ENCODE data around the gene ACOT11.

Gene ACOT11

DNA sequence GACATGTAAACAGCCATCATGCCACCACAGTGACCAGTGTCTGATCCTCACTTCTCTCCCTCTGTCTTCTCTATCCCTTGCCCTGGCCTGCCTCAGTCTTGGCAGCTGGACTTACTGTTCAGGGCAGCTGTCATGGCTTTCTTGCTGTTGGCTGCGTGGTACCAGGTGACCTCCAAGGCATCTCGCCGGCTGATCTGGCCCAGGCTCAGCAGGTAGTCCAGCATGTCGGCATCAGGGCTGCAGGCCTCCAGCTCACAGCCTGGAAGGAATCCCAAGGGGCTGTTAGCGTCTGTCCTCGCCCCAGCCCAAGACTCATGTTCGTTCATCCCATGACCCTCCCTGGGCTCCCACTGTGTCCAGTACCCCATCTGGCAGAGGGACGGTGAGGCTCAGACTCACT lies 71.7 kb downstream of the ACOT11 start:
- no peak for ATAC-seq
- no peak for TF ChIP-seq PPARA (CRISPR knock-in tag; IDR thresholded peaks at IDR 0.05; ENCODE audit: borderline replicate concordance)
- no peak for TF ChIP-seq BACH2 (CRISPR knock-in tag; IDR thresholded peaks at IDR 0.05; ENCODE audit: borderline replicate concordance)
- no peak for TF ChIP-seq CSRNP3 (CRISPR knock-in tag; IDR thresholded peaks at IDR 0.05)
- no peak for TF ChIP-seq GLIS3 (CRISPR knock-in tag; IDR thresholded peaks at IDR 0.05)
- TF ChIP-seq ZNF70 (CRISPR knock-in tag; IDR thresholded peaks at IDR 0.05), result no peak
- TF ChIP-seq CREB5 (CRISPR knock-in tag; IDR thresholded peaks at IDR 0.05; ENCODE audit: low read depth), result no peak
- TF ChIP-seq ESRRG (CRISPR knock-in tag; IDR thresholded peaks at IDR 0.05), result no peak
- TF ChIP-seq, protein P1, sequence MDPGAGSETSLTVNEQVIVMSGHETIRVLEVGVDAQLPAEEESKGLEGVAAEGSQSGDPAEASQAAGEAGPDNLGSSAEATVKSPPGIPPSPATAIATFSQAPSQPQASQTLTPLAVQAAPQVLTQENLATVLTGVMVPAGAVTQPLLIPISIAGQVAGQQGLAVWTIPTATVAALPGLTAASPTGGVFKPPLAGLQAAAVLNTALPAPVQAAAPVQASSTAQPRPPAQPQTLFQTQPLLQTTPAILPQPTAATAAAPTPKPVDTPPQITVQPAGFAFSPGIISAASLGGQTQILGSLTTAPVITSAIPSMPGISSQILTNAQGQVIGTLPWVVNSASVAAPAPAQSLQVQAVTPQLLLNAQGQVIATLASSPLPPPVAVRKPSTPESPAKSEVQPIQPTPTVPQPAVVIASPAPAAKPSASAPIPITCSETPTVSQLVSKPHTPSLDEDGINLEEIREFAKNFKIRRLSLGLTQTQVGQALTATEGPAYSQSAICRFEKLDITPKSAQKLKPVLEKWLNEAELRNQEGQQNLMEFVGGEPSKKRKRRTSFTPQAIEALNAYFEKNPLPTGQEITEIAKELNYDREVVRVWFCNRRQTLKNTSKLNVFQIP (CRISPR knock-in tag; IDR thresholded peaks at IDR 0.05; ENCODE audit: borderline replicate concordance, low read depth), result no peak

GRCh38 chr1:54623216-54624007 lies 75.4 kb downstream of the ACOT11 start, which contains the start of gene FAM151A:
Gene FAM151A, minus strand, starts transcription at chr1:54623525. Its CDS starts 130 bp downstream, at chr1:54623395.
- no peak for TF ChIP-seq ZNF70 (CRISPR knock-in tag; IDR thresholded peaks at IDR 0.05)
- ATAC-seq, result no peak

GRCh38 chr1:54624466-54625464 lies 76.7 kb downstream of the ACOT11 start:
- ATAC-seq, result no peak
- TF ChIP-seq SNAI2 (CRISPR knock-in tag; IDR thresholded peaks at IDR 0.05) (no peak), TOX (CRISPR knock-in tag; IDR thresholded peaks at IDR 0.05; ENCODE audit: borderline replicate concordance) (no peak), CREB5 (CRISPR knock-in tag; IDR thresholded peaks at IDR 0.05; ENCODE audit: low read depth) (no peak), ZC3H10 (CRISPR knock-in tag; IDR thresholded peaks at IDR 0.05) (no peak), CSRNP3 (CRISPR knock-in tag; IDR thresholded peaks at IDR 0.05) (no peak), ZFP3 (CRISPR knock-in tag; IDR thresholded peaks at IDR 0.05) (no peak), ISL1 (CRISPR knock-in tag; IDR thresholded peaks at IDR 0.05) (no peak)
- TF ChIP-seq, protein P2, sequence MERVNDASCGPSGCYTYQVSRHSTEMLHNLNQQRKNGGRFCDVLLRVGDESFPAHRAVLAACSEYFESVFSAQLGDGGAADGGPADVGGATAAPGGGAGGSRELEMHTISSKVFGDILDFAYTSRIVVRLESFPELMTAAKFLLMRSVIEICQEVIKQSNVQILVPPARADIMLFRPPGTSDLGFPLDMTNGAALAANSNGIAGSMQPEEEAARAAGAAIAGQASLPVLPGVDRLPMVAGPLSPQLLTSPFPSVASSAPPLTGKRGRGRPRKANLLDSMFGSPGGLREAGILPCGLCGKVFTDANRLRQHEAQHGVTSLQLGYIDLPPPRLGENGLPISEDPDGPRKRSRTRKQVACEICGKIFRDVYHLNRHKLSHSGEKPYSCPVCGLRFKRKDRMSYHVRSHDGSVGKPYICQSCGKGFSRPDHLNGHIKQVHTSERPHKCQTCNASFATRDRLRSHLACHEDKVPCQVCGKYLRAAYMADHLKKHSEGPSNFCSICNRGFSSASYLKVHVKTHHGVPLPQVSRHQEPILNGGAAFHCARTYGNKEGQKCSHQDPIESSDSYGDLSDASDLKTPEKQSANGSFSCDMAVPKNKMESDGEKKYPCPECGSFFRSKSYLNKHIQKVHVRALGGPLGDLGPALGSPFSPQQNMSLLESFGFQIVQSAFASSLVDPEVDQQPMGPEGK (CRISPR knock-in tag; IDR thresholded peaks at IDR 0.05; ENCODE audit: borderline replicate concordance), result no peak
- TF ChIP-seq, protein P3, sequence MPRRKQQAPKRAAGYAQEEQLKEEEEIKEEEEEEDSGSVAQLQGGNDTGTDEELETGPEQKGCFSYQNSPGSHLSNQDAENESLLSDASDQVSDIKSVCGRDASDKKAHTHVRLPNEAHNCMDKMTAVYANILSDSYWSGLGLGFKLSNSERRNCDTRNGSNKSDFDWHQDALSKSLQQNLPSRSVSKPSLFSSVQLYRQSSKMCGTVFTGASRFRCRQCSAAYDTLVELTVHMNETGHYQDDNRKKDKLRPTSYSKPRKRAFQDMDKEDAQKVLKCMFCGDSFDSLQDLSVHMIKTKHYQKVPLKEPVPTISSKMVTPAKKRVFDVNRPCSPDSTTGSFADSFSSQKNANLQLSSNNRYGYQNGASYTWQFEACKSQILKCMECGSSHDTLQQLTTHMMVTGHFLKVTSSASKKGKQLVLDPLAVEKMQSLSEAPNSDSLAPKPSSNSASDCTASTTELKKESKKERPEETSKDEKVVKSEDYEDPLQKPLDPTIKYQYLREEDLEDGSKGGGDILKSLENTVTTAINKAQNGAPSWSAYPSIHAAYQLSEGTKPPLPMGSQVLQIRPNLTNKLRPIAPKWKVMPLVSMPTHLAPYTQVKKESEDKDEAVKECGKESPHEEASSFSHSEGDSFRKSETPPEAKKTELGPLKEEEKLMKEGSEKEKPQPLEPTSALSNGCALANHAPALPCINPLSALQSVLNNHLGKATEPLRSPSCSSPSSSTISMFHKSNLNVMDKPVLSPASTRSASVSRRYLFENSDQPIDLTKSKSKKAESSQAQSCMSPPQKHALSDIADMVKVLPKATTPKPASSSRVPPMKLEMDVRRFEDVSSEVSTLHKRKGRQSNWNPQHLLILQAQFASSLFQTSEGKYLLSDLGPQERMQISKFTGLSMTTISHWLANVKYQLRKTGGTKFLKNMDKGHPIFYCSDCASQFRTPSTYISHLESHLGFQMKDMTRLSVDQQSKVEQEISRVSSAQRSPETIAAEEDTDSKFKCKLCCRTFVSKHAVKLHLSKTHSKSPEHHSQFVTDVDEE (CRISPR knock-in tag; IDR thresholded peaks at IDR 0.05), result no peak
